Measurements from ENCODE around the gene EPHA5.

GRCh38 chr4:65671372-65671771, 1.1 kb upstream of the EPHA5 start:
- no peak for TF ChIP-seq GATA2 (IDR thresholded peaks at IDR 0.05; ENCODE audit: low read depth, low read length)
- TF ChIP-seq GATA3 (IDR thresholded peaks at IDR 0.05; ENCODE audit: low read depth, low read length), result no peak
